ENCODE results near the gene OR1D5. TPM values are rescaled to one million over a fixed set of nuclear protein-coding genes. Genes with fewer than 3 reads are reported as not detected.

The OR1D5 gene
- total RNA-seq, 2 donors from 2014 or later: not detected

DNA sequence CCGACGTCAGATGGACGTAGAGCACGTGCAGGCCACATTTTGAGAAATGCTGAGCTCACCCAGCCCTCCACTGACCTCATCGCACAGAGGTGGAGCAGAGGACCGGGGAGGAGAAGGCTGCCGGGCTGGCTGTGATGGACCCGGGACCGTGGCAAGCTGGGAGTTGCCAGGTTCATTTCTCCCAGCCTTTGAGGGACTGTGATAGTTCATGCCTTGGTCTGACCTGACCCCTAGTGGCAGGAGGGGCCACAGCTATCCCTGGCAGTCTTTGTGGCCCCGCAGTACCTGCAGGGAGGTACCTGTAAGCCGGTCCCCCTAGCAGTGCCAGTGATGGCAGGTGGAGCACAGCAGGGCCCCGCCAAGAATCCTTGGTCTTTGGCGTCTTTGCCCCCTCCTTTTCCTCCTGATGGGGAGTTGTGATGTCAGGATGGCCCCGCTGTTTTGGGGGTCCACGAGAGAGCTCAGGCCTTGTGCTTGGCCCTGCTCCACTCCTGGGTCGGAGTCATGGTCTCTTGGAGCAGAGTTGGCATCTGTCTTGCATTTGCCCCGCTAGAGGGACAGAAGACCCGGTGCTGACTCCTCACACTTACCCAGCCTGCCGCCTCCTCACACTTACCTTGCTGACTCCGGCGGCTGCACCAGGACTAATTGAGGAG, 50.4 kb downstream of the OR1D5 start:
- intact Hi-C loops (cut with DNase I): loop anchor here in 1 of 2 donors (5.0 kb wide), 1 partner anchor 186 kb away; no protein-coding TSS in a partner anchor

More for the DNA sequence above, 50.4 kb downstream of the OR1D5 start:
- DNase-seq (ENCODE audit: low spot score): peak; percentile 80

Other genes with a start within 250 kb of the OR1D5 start
- gene OR1D2, start 40.8 kb upstream of the OR1D5 start, total RNA-seq: not detected
- gene OR1G1, start 63.9 kb upstream of the OR1D5 start, total RNA-seq: not detected
- gene OR1A2, start 133.9 kb upstream of the OR1D5 start, total RNA-seq: not detected
- gene OR1A1, start 144.1 kb upstream of the OR1D5 start, total RNA-seq: not detected
- not detected for gene OR3A1, start 234.8 kb upstream of the OR1D5 start, total RNA-seq

Measured in posterior vena cava (tissue), 2 donors.